ENCODE data around the gene TBC1D22A.

- TF ChIP-seq, protein P1, sequence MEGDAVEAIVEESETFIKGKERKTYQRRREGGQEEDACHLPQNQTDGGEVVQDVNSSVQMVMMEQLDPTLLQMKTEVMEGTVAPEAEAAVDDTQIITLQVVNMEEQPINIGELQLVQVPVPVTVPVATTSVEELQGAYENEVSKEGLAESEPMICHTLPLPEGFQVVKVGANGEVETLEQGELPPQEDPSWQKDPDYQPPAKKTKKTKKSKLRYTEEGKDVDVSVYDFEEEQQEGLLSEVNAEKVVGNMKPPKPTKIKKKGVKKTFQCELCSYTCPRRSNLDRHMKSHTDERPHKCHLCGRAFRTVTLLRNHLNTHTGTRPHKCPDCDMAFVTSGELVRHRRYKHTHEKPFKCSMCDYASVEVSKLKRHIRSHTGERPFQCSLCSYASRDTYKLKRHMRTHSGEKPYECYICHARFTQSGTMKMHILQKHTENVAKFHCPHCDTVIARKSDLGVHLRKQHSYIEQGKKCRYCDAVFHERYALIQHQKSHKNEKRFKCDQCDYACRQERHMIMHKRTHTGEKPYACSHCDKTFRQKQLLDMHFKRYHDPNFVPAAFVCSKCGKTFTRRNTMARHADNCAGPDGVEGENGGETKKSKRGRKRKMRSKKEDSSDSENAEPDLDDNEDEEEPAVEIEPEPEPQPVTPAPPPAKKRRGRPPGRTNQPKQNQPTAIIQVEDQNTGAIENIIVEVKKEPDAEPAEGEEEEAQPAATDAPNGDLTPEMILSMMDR (IDR thresholded peaks at IDR 0.05; ENCODE audit: low read depth, low read length, missing input control), result no peak
- TF ChIP-seq, protein P2, sequence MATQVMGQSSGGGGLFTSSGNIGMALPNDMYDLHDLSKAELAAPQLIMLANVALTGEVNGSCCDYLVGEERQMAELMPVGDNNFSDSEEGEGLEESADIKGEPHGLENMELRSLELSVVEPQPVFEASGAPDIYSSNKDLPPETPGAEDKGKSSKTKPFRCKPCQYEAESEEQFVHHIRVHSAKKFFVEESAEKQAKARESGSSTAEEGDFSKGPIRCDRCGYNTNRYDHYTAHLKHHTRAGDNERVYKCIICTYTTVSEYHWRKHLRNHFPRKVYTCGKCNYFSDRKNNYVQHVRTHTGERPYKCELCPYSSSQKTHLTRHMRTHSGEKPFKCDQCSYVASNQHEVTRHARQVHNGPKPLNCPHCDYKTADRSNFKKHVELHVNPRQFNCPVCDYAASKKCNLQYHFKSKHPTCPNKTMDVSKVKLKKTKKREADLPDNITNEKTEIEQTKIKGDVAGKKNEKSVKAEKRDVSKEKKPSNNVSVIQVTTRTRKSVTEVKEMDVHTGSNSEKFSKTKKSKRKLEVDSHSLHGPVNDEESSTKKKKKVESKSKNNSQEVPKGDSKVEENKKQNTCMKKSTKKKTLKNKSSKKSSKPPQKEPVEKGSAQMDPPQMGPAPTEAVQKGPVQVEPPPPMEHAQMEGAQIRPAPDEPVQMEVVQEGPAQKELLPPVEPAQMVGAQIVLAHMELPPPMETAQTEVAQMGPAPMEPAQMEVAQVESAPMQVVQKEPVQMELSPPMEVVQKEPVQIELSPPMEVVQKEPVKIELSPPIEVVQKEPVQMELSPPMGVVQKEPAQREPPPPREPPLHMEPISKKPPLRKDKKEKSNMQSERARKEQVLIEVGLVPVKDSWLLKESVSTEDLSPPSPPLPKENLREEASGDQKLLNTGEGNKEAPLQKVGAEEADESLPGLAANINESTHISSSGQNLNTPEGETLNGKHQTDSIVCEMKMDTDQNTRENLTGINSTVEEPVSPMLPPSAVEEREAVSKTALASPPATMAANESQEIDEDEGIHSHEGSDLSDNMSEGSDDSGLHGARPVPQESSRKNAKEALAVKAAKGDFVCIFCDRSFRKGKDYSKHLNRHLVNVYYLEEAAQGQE (IDR thresholded peaks at IDR 0.05), result no peak
- TF ChIP-seq, protein P3, sequence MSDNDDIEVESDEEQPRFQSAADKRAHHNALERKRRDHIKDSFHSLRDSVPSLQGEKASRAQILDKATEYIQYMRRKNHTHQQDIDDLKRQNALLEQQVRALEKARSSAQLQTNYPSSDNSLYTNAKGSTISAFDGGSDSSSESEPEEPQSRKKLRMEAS (IDR thresholded peaks at IDR 0.05), result no peak
Measured at GRCh38 chr22:47150426-47150825, 388.0 kb downstream of the TBC1D22A start.
